K562 (cell line): Measurements from ENCODE around the gene PTOV1. TPM values are rescaled to one million over a fixed set of nuclear protein-coding genes. Genes with fewer than 3 reads are reported as not detected.

Source experiments
- ATAC-seq: fragments of 200-7000 bp; cut with Tn5 transposase; 3 replicates; pipeline ENCODE4 v1.9.1; 2020; ENCODE audit warnings: moderate library complexity
- BruUV-seq: library from RNA; stranded (reverse); fragments of 400-500 nt; replicated peaks from 2 replicates; lab custom pipeline; 2021; lab: Mats Ljungman, UMichigan
- CTCF ChIA-PET: fragments of 300-600 bp; formaldehyde crosslinking; extraction: SDS; loops from one replicate; lab custom pipeline; 2021; ENCODE audit warnings: low intra/inter-chr PET ratio; lab: Yijun Ruan, JAX
- POLR2A ChIA-PET: fragments of 300-600, 350-650 bp; sonication (Branson Sonifier 250); formaldehyde crosslinking; extraction: SDS; loops from one replicate; lab custom pipeline; 2021; ENCODE audit warnings: antibody characterized with exemption, inconsistent platforms; lab: Yijun Ruan, JAX
- DNase-seq, 4 experiments: peaks; one replicate each; pipeline versions ENCODE4 v3.0.0 to v3.0.0-alpha.2; 2011 to 2018; ENCODE audit warnings: low spot score in 3 of 4, mixed read lengths in 3 of 4; ENCODE audit errors: extremely low read depth in 1 of 4
- FAIRE-seq: peaks from 2 replicates; lab custom pipeline; 2011; peaks lifted over from hg19 to GRCh38; lab: Jason Lieb, UNC
- H2AFZ ChIP-seq: 2 replicates; pipeline ENCODE4 v1.6.0; 2011; ENCODE audit warnings: low read depth, low read length, control low read depth, inconsistent platforms
- H3K27ac ChIP-seq: fragments of 200-600 bp; 3 replicates; pipeline ENCODE4 v1.8.0; 2011; ENCODE audit warnings: low read depth, mild to moderate bottlenecking, control low read depth, inconsistent platforms, low read length, moderate library complexity, mixed read lengths; ENCODE audit errors: extremely low read depth
- H3K27me3 ChIP-seq, 2 experiments: fragments of 300-600 bp in 1 of 2; 2 replicates in 1 of 2; 3 replicates in 1 of 2; pipeline versions ENCODE4 v1.6.0 to v1.8.0; 2011; ENCODE audit warnings: inconsistent platforms in 2 of 2, low read length in 2 of 2, mild to moderate bottlenecking in 1 of 2, mixed read lengths in 1 of 2, moderate library complexity in 1 of 2; ENCODE audit not compliant: control insufficient read depth in 2 of 2, insufficient read depth in 2 of 2
- H3K36me3 ChIP-seq: fragments of 300-600 bp; 3 replicates; pipeline ENCODE4 v1.8.0; 2011; ENCODE audit warnings: mild to moderate bottlenecking, low read length, inconsistent platforms; ENCODE audit not compliant: control insufficient read depth, insufficient read depth
- H3K4me1 ChIP-seq, 2 experiments: fragments of 200-600 bp in 1 of 2; replicated peaks in 1 of 2; 2 replicates in 1 of 2; 3 replicates in 1 of 2; pipeline versions ENCODE4 v1.5.1 to v1.8.0; 2011; ENCODE audit warnings: inconsistent platforms in 2 of 2, low read length in 2 of 2, mild to moderate bottlenecking in 1 of 2, mixed read lengths in 1 of 2, moderate library complexity in 1 of 2; ENCODE audit not compliant: control insufficient read depth in 2 of 2, insufficient read depth in 2 of 2
- H3K4me2 ChIP-seq: 2 replicates; pipeline ENCODE4 v1.6.1; 2011; ENCODE audit warnings: low read length, control low read depth, inconsistent platforms, mixed read lengths; ENCODE audit not compliant: insufficient read depth
- H3K4me3 ChIP-seq: fragments of 200-600 bp; sonication (generic), shearing (Covaris generic); 2 replicates; pipeline ENCODE4 v1.5.1; 2016; ENCODE audit warnings: control low read depth, inconsistent platforms
- H3K79me2 ChIP-seq: fragments of 200-600 bp; 3 replicates; pipeline ENCODE4 v1.8.0; 2011; ENCODE audit warnings: low read length, inconsistent platforms; ENCODE audit not compliant: control insufficient read depth, insufficient read depth
- H3K9ac ChIP-seq, 2 experiments: 2 replicates each; pipeline versions ENCODE4 v1.6.0 to v1.6.1; 2011; ENCODE audit warnings: low read depth in 2 of 2, low read length in 2 of 2, control low read depth in 1 of 2, inconsistent platforms in 1 of 2, mild to moderate bottlenecking in 1 of 2, mixed read lengths in 1 of 2; ENCODE audit not compliant: insufficient read depth in 1 of 2
- H3K9me1 ChIP-seq: one replicate; pipeline ENCODE4 v1.6.0; 2011; ENCODE audit warnings: inconsistent platforms, mild to moderate bottlenecking, low read length, moderate library complexity; ENCODE audit not compliant: control insufficient read depth, insufficient read depth
- H3K9me3 ChIP-seq: replicated peaks from 2 replicates; pipeline ENCODE4 v1.5.1; 2011; ENCODE audit warnings: low read depth, low read length, inconsistent platforms; ENCODE audit not compliant: control insufficient read depth, insufficient read depth
- H4K20me1 ChIP-seq: replicated peaks from 2 replicates; pipeline ENCODE4 v1.6.1; 2011; ENCODE audit warnings: low read length, inconsistent platforms, mixed read lengths; ENCODE audit not compliant: control insufficient read depth, insufficient read depth
- ARHGAP35 ChIP-seq: fragments of 450-650 bp; IDR thresholded peaks from 2 replicates; pipeline ENCODE4 v1.6.1; 2018; ENCODE audit not compliant: partially characterized antibody
- CLOCK ChIP-seq: fragments of 250-450 bp; sonication (Bioruptor Pico); IDR thresholded peaks from 2 replicates; pipeline ENCODE4 v1.4.0; 2020; ENCODE audit warnings: mild to moderate bottlenecking, moderate library complexity, borderline replicate concordance
- EP300 ChIP-seq: IDR thresholded peaks from 2 replicates; pipeline ENCODE4 v1.6.1; 2012; ENCODE audit warnings: low read length, improper control_type of control experiment
- HNRNPK ChIP-seq: fragments of 200-400 bp; formaldehyde crosslinking; IDR thresholded peaks from one replicate; pipeline ENCODE4 v1.6.1; 2018; ENCODE audit warnings: mild to moderate bottlenecking, low read depth, low read length; ENCODE audit not compliant: poor library complexity, severe bottlenecking
- HNRNPL ChIP-seq: fragments of 200-400 bp; formaldehyde crosslinking; IDR thresholded peaks from 2 replicates; pipeline ENCODE4 v1.6.1; 2017; ENCODE audit warnings: low read depth, mild to moderate bottlenecking, low read length
- MLLT1 ChIP-seq, 2 experiments: fragments of 450-650 bp; IDR thresholded peaks; 2 replicates each; pipeline ENCODE4 v1.6.1; 2016
- NFE2L1 ChIP-seq: fragments of 450-650 bp; IDR thresholded peaks from 2 replicates; pipeline ENCODE4 v1.6.1; 2016; ENCODE audit warnings: missing genetic modification characterization, low read depth, mild to moderate bottlenecking, missing compliant biosample characterization, moderate library complexity, borderline replicate concordance
- PHF8 ChIP-seq: fragments of 200-600 bp; sonication (generic); IDR thresholded peaks from 2 replicates; pipeline ENCODE4 v1.6.1; 2012; ENCODE audit warnings: mixed run types, mild to moderate bottlenecking, inconsistent platforms, low read length, moderate library complexity, borderline replicate concordance
- SIN3A ChIP-seq, 2 experiments: fragments of 150-350 bp in 1 of 2; IDR thresholded peaks; 2 replicates each; pipeline ENCODE4 v1.6.1; 2011 to 2016; ENCODE audit warnings: borderline replicate concordance in 2 of 2, low read depth in 2 of 2, low read length in 2 of 2, mild to moderate bottlenecking in 2 of 2, moderate library complexity in 2 of 2; ENCODE audit not compliant: control insufficient read depth in 1 of 2
- SMAD3 ChIP-seq: fragments of 450-650 bp; formaldehyde crosslinking; conservative IDR thresholded peaks from 2 replicates; pipeline ENCODE4 v1.4.0; 2020; ENCODE audit warnings: mild to moderate bottlenecking
- SMC3 ChIP-seq: conservative IDR thresholded peaks from 2 replicates; pipeline ENCODE4 v1.6.1; 2011; ENCODE audit warnings: low read depth, low read length, improper control_type of control experiment; ENCODE audit not compliant: insufficient read depth
- ZBTB17 ChIP-seq: fragments of 450-650 bp; formaldehyde crosslinking; IDR thresholded peaks from 2 replicates; pipeline ENCODE4 v1.4.0; 2020; ENCODE audit warnings: mild to moderate bottlenecking
- ZNF212 ChIP-seq: fragments of 450-650 bp; formaldehyde crosslinking; IDR thresholded peaks from 2 replicates; pipeline ENCODE4 v1.4.0; 2020; ENCODE audit warnings: mild to moderate bottlenecking
- WGBS: fragments of 100-300 bp; shearing (Covaris generic); methylation state at CpG from one replicate; pipeline ENCODE4 v1.1.6; 2016; ENCODE audit warnings: low coverage, mixed read lengths; ENCODE audit not compliant: insufficient coverage; ENCODE audit errors: missing lambda C conversion rate; 5-methylcytosine and 5-hydroxymethylcytosine counted together
- in situ Hi-C: fragments of 300-500 bp; cut with MboI; formaldehyde crosslinking; loops from 4 replicates; pipeline ENCODE4 v1.15.0; 2018; ENCODE audit warnings: inconsistent platforms, mixed read lengths
- intact Hi-C: fragments of 100-400 bp; cut with micrococcal nuclease; formaldehyde crosslinking; loops from 2 replicates; pipeline ENCODE4 v1.14.2; 2022
- polyA plus RNA-seq, 8 experiments: library from polyadenylated mRNA; depleted of rRNA in 4 of 8; stranded (reverse) in 5 of 8; unstranded in 3 of 8; fragments of >200 nt; fragmentation: Nextera tagmentation in 2 of 8; fragmentation: Illumina TruSeq in 1 of 8; extraction: Ambion mirVana in 2 of 8; extraction: Trizol in 1 of 8; gene quantifications; 2 replicates each; pipeline versions ENCODE4 v1.2.1 to v1.2.3, GENCODE V29; 2011 to 2014; ENCODE audit warnings: inconsistent platforms in 1 of 8, missing spikeins in 1 of 8
- total RNA-seq, 7 experiments: library from RNA; depleted of rRNA in 6 of 7; stranded (reverse); fragments of >200 nt in 6 of 7; fragmentation: Illumina TruSeq in 2 of 7; extraction: Trizol in 2 of 7; gene quantifications; 2 replicates each; pipeline versions ENCODE4 v1.2.1 to v1.2.3, GENCODE V29; 2011 to 2021; ENCODE audit warnings: low replicate concordance in 1 of 7

Gene PTOV1
- total and polyA plus RNA-seq, 9 of the 15 experiments (the other 6 are each of a cell fraction or from before 2014, with no cell fraction given) = 4.9 to 169 (median 43.5) TPM

GRCh38 chr19:49875857-49876421, 25.0 kb downstream of the PTOV1 start:
- FAIRE-seq = peak; percentile 52
- in situ Hi-C loops (loop anchor here (10.0 kb wide), 1 partner anchor 381 kb away; the partner anchor contains the start of gene RPS11), intact Hi-C loops (loop anchor here (10.0 kb wide), 1 partner anchor 161 kb away; no protein-coding TSS in a partner anchor)
- Histone ChIP-seq H3K4me3 (peak overlapping the region; percentile 84), H3K9ac (peak overlapping the region; percentile 98 to 99), H3K79me2 (peaks cover 35% of the 10 kb centered on the region), H3K9me3 (no peaks in the 10 kb centered on the region), H3K4me2 (peak overlapping the region; percentile 99), H4K20me1 (no peaks in the 10 kb centered on the region), H3K9me1 (peaks cover 2% of the 10 kb centered on the region), H3K27me3 (no peaks in the 10 kb centered on the region), H3K4me1 (peaks cover 9 to 74% of the 10 kb centered on the region in 2 experiments; a peak in 4 of 5 replicates), H2AFZ (peak overlapping the region; percentile 85), H3K36me3 (peaks cover 50% of the 10 kb centered on the region; the same call in 2 of the 3 replicates), H3K27ac (peak overlapping the region; percentile 99)
- CTCF ChIA-PET = no interaction called here
- peak; percentile 33 for ATAC-seq
- whole genome bisulfite sequencing = under 1% methylated on average over 16 of the region's 28 CpGs
- TSS peak; percentile 58 for BruUV-seq
- peak; percentile 58 to 76 (median 59) for DNase-seq
- POLR2A ChIA-PET = interaction anchor here (0.5 to 3.0 kb wide), 13 partner anchors 8 to 115 kb away, joined by 3 to 19 read pairs (median 4); partner anchors contain the start of genes ATF5, NUP62 and PTOV1
- no peak for TF ChIP-seq SIN3A (IDR thresholded peaks at IDR 0.05; ENCODE audit: borderline replicate concordance in 2 of 2, control insufficient read depth in 1 of 2, low read depth in 2 of 2, low read length in 2 of 2)
- no peak for TF ChIP-seq ZBTB17 (CRISPR knock-in tag)
- TF ChIP-seq ARHGAP35 = no peak
- no peak for TF ChIP-seq CLOCK (CRISPR knock-in tag)
- TF ChIP-seq HNRNPL = no peak
- TF ChIP-seq ZNF212 (CRISPR knock-in tag) = no peak
- TF ChIP-seq EP300 = no peak
- no peak for TF ChIP-seq SMC3
- peak; percentile 44; the same call in 1 of the 2 replicates for TF ChIP-seq PHF8
- TF ChIP-seq MLLT1 (IDR thresholded peaks at IDR 0.05) = peak in 1 of 2 experiments; percentile 31; a peak in 1 of 4 replicates
- TF ChIP-seq SMAD3 (CRISPR knock-in tag) = no peak
- no peak for TF ChIP-seq NFE2L1 (tag)
- no peak for TF ChIP-seq HNRNPK
